Keratinocyte (primary cell): ENCODE measurements around the gene BCAS3.

Source experiments
- EZH2 ChIP-seq: IDR thresholded peaks from one replicate; pipeline ENCODE4 v1.6.1; 2012; ENCODE audit warnings: inconsistent platforms, mild to moderate bottlenecking, low read length, moderate library complexity
- TF ChIP-seq, protein P1 (sequence below), 3 experiments: IDR thresholded peaks in 1 of 3; conservative IDR thresholded peaks in 1 of 3; optimal IDR thresholded peaks in 1 of 3; 2 replicates in 2 of 3; 3 replicates in 1 of 3; pipeline versions ENCODE3 to v1.5.1; 2011; ENCODE audit warnings: low read length in 3 of 3, mild to moderate bottlenecking in 3 of 3, moderate library complexity in 2 of 3, control low read depth in 1 of 3, inconsistent platforms in 1 of 3; ENCODE audit not compliant: insufficient read depth in 2 of 3; ENCODE audit errors: extremely low read depth in 1 of 3

DNA sequence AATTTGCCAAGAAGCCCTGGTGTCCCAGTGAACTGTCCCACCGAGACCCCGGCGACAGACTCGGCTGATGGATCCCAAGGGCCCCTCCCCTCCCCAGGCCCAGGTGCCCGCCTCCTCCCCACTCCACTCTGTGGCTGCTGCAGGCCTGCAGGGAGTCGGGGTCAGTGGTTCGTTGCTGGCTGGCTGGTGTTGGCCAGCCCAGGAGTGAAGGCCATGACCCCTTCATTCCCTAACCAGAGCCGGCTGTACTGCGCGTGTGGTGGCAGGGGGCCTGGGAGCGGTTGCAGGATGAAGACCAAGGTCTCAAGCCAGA is 712.8 kb downstream of the BCAS3 start:
- TF ChIP-seq, protein P1, sequence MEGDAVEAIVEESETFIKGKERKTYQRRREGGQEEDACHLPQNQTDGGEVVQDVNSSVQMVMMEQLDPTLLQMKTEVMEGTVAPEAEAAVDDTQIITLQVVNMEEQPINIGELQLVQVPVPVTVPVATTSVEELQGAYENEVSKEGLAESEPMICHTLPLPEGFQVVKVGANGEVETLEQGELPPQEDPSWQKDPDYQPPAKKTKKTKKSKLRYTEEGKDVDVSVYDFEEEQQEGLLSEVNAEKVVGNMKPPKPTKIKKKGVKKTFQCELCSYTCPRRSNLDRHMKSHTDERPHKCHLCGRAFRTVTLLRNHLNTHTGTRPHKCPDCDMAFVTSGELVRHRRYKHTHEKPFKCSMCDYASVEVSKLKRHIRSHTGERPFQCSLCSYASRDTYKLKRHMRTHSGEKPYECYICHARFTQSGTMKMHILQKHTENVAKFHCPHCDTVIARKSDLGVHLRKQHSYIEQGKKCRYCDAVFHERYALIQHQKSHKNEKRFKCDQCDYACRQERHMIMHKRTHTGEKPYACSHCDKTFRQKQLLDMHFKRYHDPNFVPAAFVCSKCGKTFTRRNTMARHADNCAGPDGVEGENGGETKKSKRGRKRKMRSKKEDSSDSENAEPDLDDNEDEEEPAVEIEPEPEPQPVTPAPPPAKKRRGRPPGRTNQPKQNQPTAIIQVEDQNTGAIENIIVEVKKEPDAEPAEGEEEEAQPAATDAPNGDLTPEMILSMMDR (optimal IDR thresholded peaks at IDR 0.05 in 1 of 3, IDR thresholded peaks at IDR 0.05 in 1 of 3, conservative IDR thresholded peaks at IDR 0.05 in 1 of 3; ENCODE audit: extremely low read depth in 1 of 3, insufficient read depth in 2 of 3, low read length in 3 of 3), result no peak
- no peak for TF ChIP-seq EZH2
